NCI-H146 treated with DMSO at 0.1 percent for 48 hours (cell line): ENCODE measurements around the gene TMCC1.
"Not testable (repeated sequence)": the region's sequence is repeated elsewhere in the genome, so short reads cannot be mapped to it uniquely, and the experiment has no call there.

Source experiments
- DNase-seq: peaks from one replicate; lab custom pipeline; 2025; ENCODE audit not compliant: unreplicated experiment; lab: John Stamatoyannopoulos, UW

TMCC1 gene

GRCh38 chr3:129612534-129613366 lies 280.8 kb downstream of the TMCC1 start:
- DNase-seq: no peak

GRCh38 chr3:129611812-129612533 lies 281.5 kb downstream of the TMCC1 start:
- no peak for DNase-seq

GRCh38 chr3:129611446-129611800 lies 282.1 kb downstream of the TMCC1 start:
- DNase-seq: no peak

GRCh38 chr3:129610794-129611445 lies 282.6 kb downstream of the TMCC1 start:
- DNase-seq: not testable (repeated sequence)

DNA sequence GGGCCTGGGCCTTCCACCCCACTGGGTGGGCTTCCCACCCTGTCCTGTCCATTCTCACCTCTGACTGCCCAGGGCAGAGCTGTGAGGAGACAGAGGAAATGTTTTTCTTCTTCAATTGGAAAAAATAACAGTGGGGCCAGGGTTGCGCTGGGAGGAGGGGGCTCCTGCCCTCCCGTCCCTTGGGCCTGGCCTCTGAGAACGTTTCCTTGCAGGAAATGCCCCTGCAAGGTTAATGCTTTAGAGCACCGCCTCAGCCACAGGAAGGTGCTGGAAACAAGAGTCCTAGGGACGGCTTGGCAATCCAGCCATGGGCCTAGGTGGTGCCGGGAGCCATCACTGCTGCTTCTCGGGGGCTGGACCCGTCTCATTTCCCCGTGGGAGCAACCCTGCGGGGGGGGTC lies 283.2 kb downstream of the TMCC1 start:
- DNase-seq: no peak

- no peak for DNase-seq
Measured at GRCh38 chr3:129609591-129610182, 283.8 kb downstream of the TMCC1 start.

- DNase-seq: no peak
Measured at GRCh38 chr3:129608936-129609590, 284.4 kb downstream of the TMCC1 start.

DNA sequence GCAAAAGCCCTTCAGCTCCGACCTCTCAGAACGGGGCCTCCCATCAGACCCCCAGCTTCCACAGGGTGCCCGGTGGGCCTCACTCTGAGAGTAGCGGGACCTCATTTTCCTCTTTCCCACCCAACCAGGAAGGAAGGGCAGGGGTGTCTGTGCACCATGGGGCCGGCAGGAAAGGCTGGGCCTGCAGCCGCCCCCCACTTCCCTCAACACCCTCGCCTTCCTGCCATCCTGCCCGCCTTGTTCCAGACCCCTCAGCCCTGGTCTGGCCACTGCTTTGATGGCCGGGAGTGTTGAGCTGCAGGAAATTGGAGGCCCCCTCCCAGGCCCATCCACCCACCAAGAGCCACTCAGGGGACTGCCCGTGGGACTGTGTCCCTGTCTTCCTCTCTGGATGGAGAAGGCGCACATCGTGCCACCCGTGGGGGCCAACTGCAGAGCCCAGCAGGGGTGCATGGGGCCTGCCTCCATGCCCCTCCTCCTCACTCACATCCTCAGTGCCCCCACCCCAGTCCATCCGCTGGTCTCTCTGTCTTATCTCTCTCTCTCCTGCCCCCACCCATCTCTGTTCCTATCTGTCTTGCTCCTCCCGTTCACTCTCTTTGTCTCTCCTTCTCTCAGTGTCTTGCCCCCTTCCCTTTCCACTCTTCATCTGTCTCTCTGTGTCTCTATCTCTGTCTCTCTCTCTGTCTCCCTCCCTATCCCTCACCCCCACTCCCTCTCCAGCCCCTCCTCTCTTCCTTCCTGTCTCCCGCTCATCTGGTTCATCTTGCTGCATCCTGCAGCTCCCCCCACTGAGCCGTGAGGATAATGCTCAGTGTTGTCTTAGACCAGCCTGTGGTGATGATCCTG lies 285.2 kb downstream of the TMCC1 start:
- DNase-seq: no peak

GRCh38 chr3:129607391-129608068 lies 286.0 kb downstream of the TMCC1 start:
- DNase-seq: no peak

- peak; percentile 71 for DNase-seq
Measured at GRCh38 chr3:129606636-129607390, 286.7 kb downstream of the TMCC1 start, which contains the start of gene PLXND1. Gene PLXND1 (minus strand): TSS chr3:129606676. CDS start chr3:129606639, 37 bp downstream.

- DNase-seq: peak; percentile 44
Measured at GRCh38 chr3:129605922-129606635, 287.4 kb downstream of the TMCC1 start.

GRCh38 chr3:129605203-129605921 lies 288.1 kb downstream of the TMCC1 start:
- peak; percentile 24 for DNase-seq

- DNase-seq: no peak
Measured at GRCh38 chr3:129604767-129605166, 288.7 kb downstream of the TMCC1 start.

- DNase-seq: no peak
Measured at GRCh38 chr3:129603991-129604749, 289.3 kb downstream of the TMCC1 start.

GRCh38 chr3:129603561-129603942 lies 290.0 kb downstream of the TMCC1 start:
- no peak for DNase-seq

GRCh38 chr3:129602730-129603560 lies 290.6 kb downstream of the TMCC1 start:
- no peak for DNase-seq
